GM10248 (cell line): ENCODE results near the gene IDH1.

Source experiments
- CTCF ChIA-PET: fragments of 300-600 bp; sonication (Branson Sonifier 250); formaldehyde crosslinking; extraction: SDS; loops from one replicate; lab custom pipeline; 2021; ENCODE audit warnings: antibody characterized with exemption; lab: Yijun Ruan, JAX
- POLR2A ChIA-PET: fragments of 350-650 bp; sonication (Branson Sonifier 250); formaldehyde crosslinking; extraction: SDS; loops from one replicate; lab custom pipeline; 2020; ENCODE audit warnings: antibody characterized with exemption; lab: Yijun Ruan, JAX
- DNase-seq: peaks from one replicate; pipeline ENCODE4 v3.0.0; 2012; ENCODE audit errors: extremely low spot score
- TF ChIP-seq, protein P1 (sequence below): IDR thresholded peaks from 2 replicates; pipeline ENCODE4 v1.5.1; 2012; ENCODE audit warnings: mild to moderate bottlenecking, low read depth; ENCODE audit errors: extremely low read depth, missing control alignments, control extremely low read depth

Gene IDH1

DNA sequence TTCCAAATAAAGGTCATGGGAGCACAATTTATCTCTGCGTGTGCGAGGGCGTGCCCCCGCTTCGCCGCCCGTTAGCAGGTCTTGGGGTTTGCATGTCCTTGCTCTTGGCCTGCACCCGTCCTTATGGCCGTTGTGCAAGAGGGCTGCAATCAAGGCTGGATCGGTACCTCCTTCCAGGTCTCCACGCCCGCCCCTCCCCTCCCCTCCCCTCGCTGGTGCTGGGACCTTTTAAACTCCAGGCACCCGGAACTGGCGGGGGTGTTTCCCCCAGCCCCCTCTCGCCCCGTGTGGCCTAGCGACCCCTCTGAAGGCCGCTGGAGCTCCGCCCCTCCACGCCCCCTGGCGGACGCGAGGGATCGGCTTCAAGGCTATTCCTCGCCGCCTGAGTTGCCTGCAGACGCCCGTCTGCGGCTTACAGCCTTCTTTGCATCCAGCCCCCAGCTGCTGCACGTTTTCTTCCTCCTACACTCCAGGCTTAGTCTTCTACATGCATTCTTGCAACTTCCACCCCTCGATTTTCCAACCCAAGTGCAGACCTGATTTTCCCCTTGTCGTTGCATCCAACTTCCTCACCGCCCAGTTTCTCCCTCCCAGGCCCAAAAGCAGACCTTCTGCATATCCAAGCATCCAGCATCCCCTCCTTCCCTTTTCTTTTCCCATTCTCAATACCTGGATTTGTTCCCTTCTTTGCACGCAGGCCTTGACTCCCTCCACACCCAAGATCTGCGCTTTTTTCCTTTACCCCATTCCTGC lies 577 bp downstream of the IDH1 start:
- ChIA-PET POLR2A (no interaction called here), CTCF (interaction anchor here (0.7 to 4.0 kb wide), 25 partner anchors 12 to 509 kb away, joined by 3 to 39 read pairs (median 6); partner anchors contain the start of gene PIKFYVE)
- peak; percentile 89 for DNase-seq
- TF ChIP-seq, protein P1, sequence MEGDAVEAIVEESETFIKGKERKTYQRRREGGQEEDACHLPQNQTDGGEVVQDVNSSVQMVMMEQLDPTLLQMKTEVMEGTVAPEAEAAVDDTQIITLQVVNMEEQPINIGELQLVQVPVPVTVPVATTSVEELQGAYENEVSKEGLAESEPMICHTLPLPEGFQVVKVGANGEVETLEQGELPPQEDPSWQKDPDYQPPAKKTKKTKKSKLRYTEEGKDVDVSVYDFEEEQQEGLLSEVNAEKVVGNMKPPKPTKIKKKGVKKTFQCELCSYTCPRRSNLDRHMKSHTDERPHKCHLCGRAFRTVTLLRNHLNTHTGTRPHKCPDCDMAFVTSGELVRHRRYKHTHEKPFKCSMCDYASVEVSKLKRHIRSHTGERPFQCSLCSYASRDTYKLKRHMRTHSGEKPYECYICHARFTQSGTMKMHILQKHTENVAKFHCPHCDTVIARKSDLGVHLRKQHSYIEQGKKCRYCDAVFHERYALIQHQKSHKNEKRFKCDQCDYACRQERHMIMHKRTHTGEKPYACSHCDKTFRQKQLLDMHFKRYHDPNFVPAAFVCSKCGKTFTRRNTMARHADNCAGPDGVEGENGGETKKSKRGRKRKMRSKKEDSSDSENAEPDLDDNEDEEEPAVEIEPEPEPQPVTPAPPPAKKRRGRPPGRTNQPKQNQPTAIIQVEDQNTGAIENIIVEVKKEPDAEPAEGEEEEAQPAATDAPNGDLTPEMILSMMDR = peak; percentile 87

DNA sequence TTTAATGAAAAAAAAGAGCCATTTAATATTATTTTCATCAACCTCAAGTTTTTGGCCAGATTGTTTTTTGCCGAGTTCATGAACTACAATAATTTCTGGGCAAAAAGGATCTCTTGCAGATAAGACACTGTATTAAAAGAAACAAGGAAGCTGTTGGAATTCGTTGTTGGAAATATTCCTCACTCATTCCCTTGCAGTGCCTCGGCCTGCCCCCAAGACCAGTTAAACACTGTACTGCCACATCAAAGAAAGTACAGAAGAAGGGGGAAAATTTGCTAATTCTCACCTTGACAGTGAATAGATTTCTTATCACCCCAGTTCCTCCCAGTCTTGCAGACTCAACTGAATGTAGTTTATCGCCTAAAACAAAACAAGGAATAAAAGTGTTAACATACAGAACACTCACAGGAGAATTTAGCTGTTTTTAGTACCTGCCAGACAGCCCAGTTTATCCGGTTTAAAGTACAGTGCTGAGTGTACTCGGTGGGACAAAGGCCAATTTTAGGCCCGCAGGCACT lies 1.2 kb downstream of the IDH1 start:
- ChIA-PET CTCF (interaction anchor here (0.7 to 4.0 kb wide), 21 partner anchors 12 to 508 kb away, joined by 3 to 39 read pairs (median 6); partner anchors contain the start of gene PIKFYVE), POLR2A (no interaction called here)
- TF ChIP-seq, protein P1 = no peak

DNA sequence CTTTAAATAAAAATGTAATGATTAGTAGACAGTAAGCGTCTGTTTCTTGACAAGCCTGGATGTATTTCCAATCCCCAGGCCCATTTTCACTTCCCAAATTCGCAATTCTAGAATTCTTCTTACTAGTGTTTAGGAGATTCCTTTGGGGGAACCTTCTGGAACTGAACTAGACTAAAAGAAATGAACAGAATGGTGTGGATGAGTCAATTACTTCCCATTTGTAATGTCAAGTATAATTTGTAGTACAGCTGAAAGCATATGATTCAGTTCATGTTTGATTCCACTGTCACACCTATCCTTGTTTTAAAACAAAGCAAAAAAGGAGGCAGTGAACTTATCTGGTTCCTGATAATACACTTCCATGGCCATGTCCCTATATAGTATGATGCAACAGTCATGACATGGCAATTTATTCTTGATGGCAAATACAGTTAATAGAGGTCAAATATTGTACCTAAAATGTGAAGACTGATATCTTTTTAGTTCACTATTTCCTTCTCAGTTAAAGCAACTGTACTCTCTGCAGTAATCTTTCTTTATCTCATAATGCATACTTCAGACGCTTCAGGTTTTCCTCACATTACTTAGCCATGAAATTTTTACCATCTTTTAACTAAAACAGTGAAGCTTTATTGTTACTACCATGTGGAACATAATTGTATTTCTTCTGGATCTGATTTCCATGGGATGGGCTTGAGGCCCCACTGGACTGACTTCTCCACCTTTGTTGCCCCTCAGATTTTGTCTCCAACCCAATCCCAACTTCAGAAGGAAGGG lies 2.0 kb downstream of the IDH1 start:
- ChIA-PET CTCF (interaction anchor here (1.1 to 4.0 kb wide), 12 partner anchors 12 to 213 kb away, joined by 3 to 39 read pairs (median 6); partner anchors contain the start of gene PIKFYVE), POLR2A (no interaction called here)
- no peak for DNase-seq
- TF ChIP-seq, protein P1 = no peak

More for the DNA sequence above, 1.2 kb downstream of the IDH1 start:
- DNase-seq = no peak

DNA sequence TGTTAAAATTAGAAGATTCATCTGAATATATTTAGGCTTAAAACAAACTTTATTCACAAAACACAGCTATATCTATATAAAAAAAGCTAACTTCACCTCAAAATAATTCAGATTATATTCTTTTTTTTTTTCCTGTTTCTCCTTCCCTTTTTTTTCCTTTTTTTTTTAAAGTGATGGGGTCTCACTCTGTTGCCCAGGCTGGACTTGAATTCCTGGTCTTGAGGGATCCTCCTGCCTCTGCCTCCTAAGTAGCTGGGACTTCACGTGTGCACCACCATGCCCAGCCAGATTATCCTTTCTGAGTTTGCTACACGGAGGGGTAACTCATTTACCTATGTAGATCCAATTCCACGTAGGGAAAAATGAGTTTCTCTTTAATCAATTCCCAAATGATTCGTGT lies 3.8 kb downstream of the IDH1 start:
- CTCF ChIA-PET = interaction anchor here (1.3 kb wide), 1 partner anchor 10 kb away, joined by 4 read pairs; no protein-coding TSS in a partner anchor
- TF ChIP-seq, protein P1 = no peak
- DNase-seq = no peak
- POLR2A ChIA-PET = no interaction called here

DNA sequence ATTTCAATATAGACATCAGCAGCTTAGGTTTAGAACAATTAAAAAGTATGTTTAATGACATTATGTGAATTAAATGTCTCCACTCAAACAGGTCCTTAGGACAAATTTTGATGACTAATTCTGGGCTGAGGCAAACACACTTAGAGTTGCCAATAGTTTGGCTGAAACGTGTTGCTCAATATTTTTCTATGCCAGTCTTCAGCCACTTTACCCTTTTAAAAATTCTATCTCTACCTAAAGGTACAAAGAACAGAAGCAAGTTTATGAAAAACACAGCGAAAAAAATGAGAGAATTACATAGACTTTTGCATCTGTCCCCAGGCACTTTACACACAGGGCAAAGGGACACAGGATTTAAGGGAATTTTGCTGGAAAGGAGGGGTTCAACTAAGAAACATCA lies 4.5 kb downstream of the IDH1 start:
- TF ChIP-seq, protein P1 = no peak
- CTCF ChIA-PET = no interaction called here
- POLR2A ChIA-PET = no interaction called here
- no peak for DNase-seq

DNA sequence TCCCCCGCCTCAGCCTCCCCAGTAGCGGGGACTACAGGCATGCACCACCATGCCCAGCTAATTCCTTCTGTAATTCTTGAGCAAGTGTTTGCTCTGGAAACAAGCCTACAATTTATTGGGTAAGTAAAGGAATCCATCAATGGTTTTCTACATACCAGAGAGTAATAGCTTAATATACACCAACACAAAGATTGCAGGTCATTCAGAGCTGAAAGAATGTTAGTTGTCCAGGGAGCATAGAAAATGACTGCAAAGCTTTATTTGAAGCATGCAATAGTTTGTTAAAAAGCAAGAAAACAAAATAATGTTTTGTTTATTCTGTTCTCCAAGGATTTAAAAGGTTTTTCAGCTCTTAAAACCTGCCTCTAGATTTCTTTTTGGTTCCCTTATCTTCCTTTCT lies 5.6 kb downstream of the IDH1 start:
- CTCF ChIA-PET = interaction anchor here (1.8 kb wide), 1 partner anchor 20 kb away, joined by 4 read pairs; no protein-coding TSS in a partner anchor
- POLR2A ChIA-PET = no interaction called here
- no peak for DNase-seq
- TF ChIP-seq, protein P1 = no peak
